BJ (cell line): ENCODE data around the gene HIGD2A. TPM values are rescaled to one million over a fixed set of nuclear protein-coding genes. Genes with fewer than 3 reads are reported as not detected.

ENCODE experiments used
- CTCF ChIA-PET: fragments of 350-600 bp; formaldehyde crosslinking; extraction: SDS; loops from one replicate; lab custom pipeline; 2021; ENCODE audit warnings: antibody characterized with exemption, inconsistent platforms; lab: Yijun Ruan, JAX
- POLR2A ChIA-PET: fragments of 300-600 bp; sonication (Branson Sonifier 250); formaldehyde crosslinking; extraction: SDS; loops from one replicate; lab custom pipeline; 2021; ENCODE audit warnings: antibody characterized with exemption; lab: Charles Lee
- DNase-seq: peaks from one replicate; pipeline ENCODE4 v3.0.0-alpha.2; 2011; ENCODE audit warnings: low read depth
- H3K27me3 ChIP-seq: 2 replicates; pipeline ENCODE4 v1.6.0; 2011; ENCODE audit warnings: low read length; ENCODE audit not compliant: control insufficient read depth, insufficient read depth
- H3K36me3 ChIP-seq: 2 replicates; pipeline ENCODE4 v1.5.1; 2011; ENCODE audit warnings: low read length; ENCODE audit not compliant: control insufficient read depth, insufficient read depth
- H3K4me3 ChIP-seq: 2 replicates; pipeline ENCODE4 v1.5.1; 2011; ENCODE audit warnings: low read depth, mild to moderate bottlenecking, control low read depth, low read length
- CTCF ChIP-seq: IDR thresholded peaks from 2 replicates; pipeline ENCODE4 v1.5.1; 2011; ENCODE audit warnings: low read depth, mild to moderate bottlenecking, control low read depth, inconsistent platforms, low read length, moderate library complexity; ENCODE audit not compliant: insufficient read depth
- polyA plus RNA-seq: library from polyadenylated mRNA; depleted of rRNA; stranded (reverse); fragments of >200 nt; gene quantifications from 2 replicates; pipeline ENCODE4 v1.2.3, GENCODE V29; 2011

Gene HIGD2A
- polyA plus RNA-seq, 1 experiment = 118 TPM

- POLR2A ChIA-PET = no interaction called here
- no peak for TF ChIP-seq CTCF
- H3K27me3 ChIP-seq = no peaks in the 10 kb centered on the region
- no peak overlapping the region for H3K4me3 ChIP-seq
- CTCF ChIA-PET = interaction anchor here (0.6 kb wide), 1 partner anchor 240 kb away, joined by 3 read pairs; no protein-coding TSS in a partner anchor
- no peak for DNase-seq
- peaks cover 10% of the 10 kb centered on the region for H3K36me3 ChIP-seq
Measured at GRCh38 chr5:176381423-176381822, 7.1 kb upstream of the HIGD2A start.

DNA sequence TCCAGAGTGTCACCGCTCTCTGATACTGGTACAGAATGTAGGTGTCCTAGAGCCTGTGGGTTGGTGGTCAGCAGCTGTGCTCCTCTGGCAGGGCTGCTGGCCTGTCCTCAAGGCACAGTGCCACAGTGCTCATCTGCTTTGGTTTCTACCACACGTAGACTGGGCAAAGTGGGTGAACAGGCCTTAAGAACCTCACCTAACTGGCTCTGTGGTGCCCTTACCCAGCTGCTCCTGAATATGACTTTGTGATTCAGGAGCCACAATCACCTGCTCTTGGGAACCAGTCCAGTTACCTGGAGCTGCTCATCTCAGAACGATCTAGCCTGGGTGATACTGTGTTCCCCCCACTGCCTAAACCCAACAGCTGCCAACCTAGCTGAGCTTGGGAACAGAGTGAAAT lies 6.6 kb upstream of the HIGD2A start:
- CTCF ChIA-PET = no interaction called here

GRCh38 chr5:176382721-176383120 lies 5.8 kb upstream of the HIGD2A start:
- no peak for DNase-seq
- H3K27me3 ChIP-seq = no peaks in the 10 kb centered on the region
- CTCF ChIA-PET = no interaction called here
- POLR2A ChIA-PET = no interaction called here
- H3K36me3 ChIP-seq = peaks cover 10% of the 10 kb centered on the region
- no peak overlapping the region for H3K4me3 ChIP-seq
- TF ChIP-seq CTCF = no peak

More for the DNA sequence above, 6.6 kb upstream of the HIGD2A start:
- POLR2A ChIA-PET = no interaction called here
- DNase-seq = no peak
- H3K4me3 ChIP-seq = no peak overlapping the region
- no peaks in the 10 kb centered on the region for H3K27me3 ChIP-seq
- no peak for TF ChIP-seq CTCF
- peaks cover 10% of the 10 kb centered on the region for H3K36me3 ChIP-seq

- TF ChIP-seq CTCF = no peak
- no peak for DNase-seq
- ChIA-PET CTCF (no interaction called here), POLR2A (no interaction called here)
- H3K27me3 ChIP-seq = no peaks in the 10 kb centered on the region
- peaks cover 10% of the 10 kb centered on the region for H3K36me3 ChIP-seq
- H3K4me3 ChIP-seq = no peak overlapping the region
Measured at GRCh38 chr5:176383248-176383905, 5.2 kb upstream of the HIGD2A start.

DNA sequence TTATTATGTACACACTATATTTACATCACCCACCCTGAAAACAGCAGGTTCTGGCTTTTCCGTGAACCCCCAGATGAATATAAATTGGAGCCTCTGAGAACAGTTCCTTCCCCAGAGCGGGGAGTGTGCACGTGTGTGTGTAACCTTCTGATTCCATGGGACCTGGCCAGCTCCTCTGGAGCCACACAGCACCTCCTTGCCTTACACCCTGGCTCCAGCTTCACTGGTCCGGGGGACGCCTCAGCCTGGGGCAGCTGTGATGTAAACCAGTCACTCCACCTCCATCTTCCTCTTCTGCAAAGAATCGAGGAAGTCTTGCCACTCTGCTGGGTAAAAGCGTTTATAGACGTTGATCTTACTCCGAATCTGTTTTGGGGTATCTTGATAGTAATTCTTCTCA lies 4.6 kb upstream of the HIGD2A start:
- ChIA-PET CTCF (no interaction called here), POLR2A (no interaction called here)
- Histone ChIP-seq H3K36me3 (peaks cover 10% of the 10 kb centered on the region), H3K27me3 (no peaks in the 10 kb centered on the region), H3K4me3 (no peak overlapping the region)
- DNase-seq = no peak
- TF ChIP-seq CTCF = no peak
